ENCODE results near the gene FGA. TPM values are rescaled to one million over a fixed set of nuclear protein-coding genes. Genes with fewer than 3 reads are reported as not detected.

The FGA gene
- total RNA-seq, 1 experiment from 2014 or later: not detected

GRCh38 chr4:154609532-154609931, 19.0 kb upstream of the FGA start:
- H3K4me3 ChIP-seq (ENCODE audit: low read depth, low read length, poor library complexity, severe bottlenecking): no peak overlapping the region
- peaks cover 24% of the 10 kb centered on the region for H3K27me3 ChIP-seq (replicated peaks; ENCODE audit: insufficient read depth, low read depth, low read length, poor library complexity)
- H3K9me3 ChIP-seq (ENCODE audit: low read depth, low read length, poor library complexity, severe bottlenecking): no peaks in the 10 kb centered on the region
- intact Hi-C loops (cut with micrococcal nuclease; ENCODE audit: unreplicated experiment): no loop called here
- CTCF ChIA-PET: interaction anchor here (1.1 kb wide), 1 partner anchor 9 kb away, joined by 4 read pairs; no protein-coding TSS in a partner anchor
- DNase-seq (ENCODE audit: low spot score): no peak
- H3K36me3 ChIP-seq (ENCODE audit: insufficient read depth, low read length, poor library complexity, severe bottlenecking): no peaks in the 10 kb centered on the region
- no peak for TF ChIP-seq EZH2 (IDR thresholded peaks at IDR 0.05; ENCODE audit: borderline replicate concordance, low read depth, low read length, poor library complexity, severe bottlenecking)
- no peak for TF ChIP-seq CTCF (conservative IDR thresholded peaks at IDR 0.05; ENCODE audit: low read depth, low read length)
- POLR2A ChIA-PET (ENCODE audit: low non-redundant PET): no interaction called here
- no peaks in the 10 kb centered on the region for H3K4me1 ChIP-seq (ENCODE audit: insufficient read depth, low read length, poor library complexity, severe bottlenecking)
- no TSS peak for BruUV-seq (replicated peaks)
- no peak overlapping the region for H3K27ac ChIP-seq (ENCODE audit: low read depth, low read length, poor library complexity, severe bottlenecking)

GRCh38 chr4:154608361-154609252, 18.1 kb upstream of the FGA start:
- no peak for DNase-seq (ENCODE audit: low spot score)
- CTCF ChIA-PET: interaction anchor here (1.1 kb wide), 1 partner anchor 10 kb away, joined by 4 read pairs; no protein-coding TSS in a partner anchor
- peaks cover 24% of the 10 kb centered on the region for H3K27me3 ChIP-seq (replicated peaks; ENCODE audit: insufficient read depth, low read depth, low read length, poor library complexity)
- no peaks in the 10 kb centered on the region for H3K36me3 ChIP-seq (ENCODE audit: insufficient read depth, low read length, poor library complexity, severe bottlenecking)
- TF ChIP-seq CTCF (conservative IDR thresholded peaks at IDR 0.05; ENCODE audit: low read depth, low read length) (no peak), EZH2 (IDR thresholded peaks at IDR 0.05; ENCODE audit: borderline replicate concordance, low read depth, low read length, poor library complexity, severe bottlenecking) (no peak)
- BruUV-seq (replicated peaks): no TSS peak
- POLR2A ChIA-PET (ENCODE audit: low non-redundant PET): no interaction called here
- H3K27ac ChIP-seq (ENCODE audit: low read depth, low read length, poor library complexity, severe bottlenecking): no peak overlapping the region
- intact Hi-C loops (cut with micrococcal nuclease; ENCODE audit: unreplicated experiment): no loop called here
- H3K4me1 ChIP-seq (ENCODE audit: insufficient read depth, low read length, poor library complexity, severe bottlenecking): no peaks in the 10 kb centered on the region
- no peaks in the 10 kb centered on the region for H3K9me3 ChIP-seq (ENCODE audit: low read depth, low read length, poor library complexity, severe bottlenecking)
- no peak overlapping the region for H3K4me3 ChIP-seq (ENCODE audit: low read depth, low read length, poor library complexity, severe bottlenecking)

GRCh38 chr4:154606728-154607723, 16.5 kb upstream of the FGA start:
- H3K4me1 ChIP-seq (ENCODE audit: insufficient read depth, low read length, poor library complexity, severe bottlenecking): no peaks in the 10 kb centered on the region
- DNase-seq (ENCODE audit: low spot score): no peak
- BruUV-seq (replicated peaks): no TSS peak
- H3K27ac ChIP-seq (ENCODE audit: low read depth, low read length, poor library complexity, severe bottlenecking): no peak overlapping the region
- peaks cover 24% of the 10 kb centered on the region for H3K27me3 ChIP-seq (replicated peaks; ENCODE audit: insufficient read depth, low read depth, low read length, poor library complexity)
- H3K36me3 ChIP-seq (ENCODE audit: insufficient read depth, low read length, poor library complexity, severe bottlenecking): no peaks in the 10 kb centered on the region
- H3K4me3 ChIP-seq (ENCODE audit: low read depth, low read length, poor library complexity, severe bottlenecking): no peak overlapping the region
- intact Hi-C loops (cut with micrococcal nuclease; ENCODE audit: unreplicated experiment): no loop called here
- TF ChIP-seq EZH2 (IDR thresholded peaks at IDR 0.05; ENCODE audit: borderline replicate concordance, low read depth, low read length, poor library complexity, severe bottlenecking) (no peak), CTCF (conservative IDR thresholded peaks at IDR 0.05; ENCODE audit: low read depth, low read length) (no peak)
- ChIA-PET CTCF (no interaction called here), POLR2A (ENCODE audit: low non-redundant PET) (no interaction called here)
- H3K9me3 ChIP-seq (ENCODE audit: low read depth, low read length, poor library complexity, severe bottlenecking): no peaks in the 10 kb centered on the region

Measured in A673 (cell line).